ENCODE results near the gene PKN1.

DNA sequence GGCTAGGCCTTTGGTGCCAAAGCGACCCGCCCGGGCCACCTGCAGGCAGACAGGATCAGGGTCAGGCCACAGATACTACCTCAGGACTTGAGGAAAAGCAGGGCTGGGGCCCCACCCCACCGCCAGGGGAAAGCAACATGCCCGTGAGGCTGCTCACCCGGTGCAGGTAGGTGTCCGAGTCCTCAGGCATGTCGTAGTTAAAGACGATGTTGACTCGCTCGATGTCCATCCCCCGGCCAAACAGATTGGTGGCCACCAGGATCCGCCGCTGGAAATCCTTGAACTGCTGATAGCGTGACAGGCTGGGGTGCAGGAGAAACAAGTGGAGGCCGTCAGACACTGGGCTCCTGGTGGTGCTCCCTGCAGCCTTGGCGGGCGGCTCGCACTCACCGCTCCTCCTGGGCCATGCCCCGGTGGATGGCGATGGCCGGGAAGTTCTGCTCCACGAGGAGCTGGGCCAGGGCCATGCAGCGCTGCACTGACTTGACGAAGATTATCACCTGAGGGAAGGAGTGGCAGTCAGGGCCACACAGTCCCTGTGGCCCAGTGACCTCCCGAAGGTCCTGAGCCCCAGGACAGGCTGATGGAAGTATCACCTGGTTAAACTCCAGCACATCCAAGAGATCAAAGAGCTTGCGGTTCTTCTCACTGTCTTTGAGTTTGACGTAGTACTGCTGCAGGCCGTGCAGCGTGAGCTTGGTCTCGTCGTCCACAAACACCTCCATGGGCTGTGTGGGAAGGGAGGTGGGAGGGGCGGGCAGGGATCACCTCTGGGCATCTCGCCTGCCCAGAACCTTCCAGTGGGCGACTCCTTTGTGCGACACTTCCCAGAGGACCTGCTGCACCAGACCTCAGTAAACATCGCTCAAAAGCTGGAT, 23.7 kb upstream of the PKN1 start:
- TF ChIP-seq, protein P1, sequence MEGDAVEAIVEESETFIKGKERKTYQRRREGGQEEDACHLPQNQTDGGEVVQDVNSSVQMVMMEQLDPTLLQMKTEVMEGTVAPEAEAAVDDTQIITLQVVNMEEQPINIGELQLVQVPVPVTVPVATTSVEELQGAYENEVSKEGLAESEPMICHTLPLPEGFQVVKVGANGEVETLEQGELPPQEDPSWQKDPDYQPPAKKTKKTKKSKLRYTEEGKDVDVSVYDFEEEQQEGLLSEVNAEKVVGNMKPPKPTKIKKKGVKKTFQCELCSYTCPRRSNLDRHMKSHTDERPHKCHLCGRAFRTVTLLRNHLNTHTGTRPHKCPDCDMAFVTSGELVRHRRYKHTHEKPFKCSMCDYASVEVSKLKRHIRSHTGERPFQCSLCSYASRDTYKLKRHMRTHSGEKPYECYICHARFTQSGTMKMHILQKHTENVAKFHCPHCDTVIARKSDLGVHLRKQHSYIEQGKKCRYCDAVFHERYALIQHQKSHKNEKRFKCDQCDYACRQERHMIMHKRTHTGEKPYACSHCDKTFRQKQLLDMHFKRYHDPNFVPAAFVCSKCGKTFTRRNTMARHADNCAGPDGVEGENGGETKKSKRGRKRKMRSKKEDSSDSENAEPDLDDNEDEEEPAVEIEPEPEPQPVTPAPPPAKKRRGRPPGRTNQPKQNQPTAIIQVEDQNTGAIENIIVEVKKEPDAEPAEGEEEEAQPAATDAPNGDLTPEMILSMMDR (optimal IDR thresholded peaks at IDR 0.05 in 1 of 3, IDR thresholded peaks at IDR 0.05 in 1 of 3, conservative IDR thresholded peaks at IDR 0.05 in 1 of 3; ENCODE audit: extremely low read depth in 1 of 3, insufficient read depth in 2 of 3, low read length in 3 of 3) = no peak
- no peak for TF ChIP-seq EZH2 (IDR thresholded peaks at IDR 0.05; ENCODE audit: low read length)
